ENCODE measurements around the gene USF3.
"Not testable (repeated sequence)": the region's sequence is repeated elsewhere in the genome, so short reads cannot be mapped to it uniquely, and the experiment has no call there.

USF3 gene

GRCh38 chr3:113654851-113655250 lies 41.6 kb downstream of the USF3 start:
- no peak for DNase-seq (ENCODE audit: low read depth in 4 of 4, low spot score in 1 of 4)

GRCh38 chr3:113654310-113654709 lies 42.1 kb downstream of the USF3 start:
- no peak for DNase-seq (ENCODE audit: low read depth in 4 of 4, low spot score in 1 of 4)

GRCh38 chr3:113649174-113649845 lies 47.1 kb downstream of the USF3 start:
- DNase-seq (ENCODE audit: low read depth in 4 of 4, low spot score in 1 of 4): no peak

GRCh38 chr3:113648524-113648923 lies 47.9 kb downstream of the USF3 start:
- no peak for DNase-seq (ENCODE audit: low read depth in 4 of 4, low spot score in 1 of 4)

GRCh38 chr3:113643583-113643982 lies 52.9 kb downstream of the USF3 start:
- DNase-seq (ENCODE audit: low read depth in 4 of 4, low spot score in 1 of 4): no peak

- no peak for DNase-seq (ENCODE audit: low read depth in 4 of 4, low spot score in 1 of 4)
Measured at GRCh38 chr3:113638910-113639309, 57.5 kb downstream of the USF3 start.

GRCh38 chr3:113637756-113638155 lies 58.7 kb downstream of the USF3 start:
- DNase-seq (ENCODE audit: low read depth in 4 of 4, low spot score in 1 of 4): no peak

- not testable (repeated sequence) for DNase-seq (ENCODE audit: low read depth in 4 of 4, low spot score in 1 of 4)
Measured at GRCh38 chr3:113636034-113636433, 60.4 kb downstream of the USF3 start.

GRCh38 chr3:113634782-113635474 lies 61.5 kb downstream of the USF3 start:
- DNase-seq (ENCODE audit: low read depth in 4 of 4, low spot score in 1 of 4): no peak

- no peak for DNase-seq (ENCODE audit: low read depth in 4 of 4, low spot score in 1 of 4)
Measured at GRCh38 chr3:113631573-113631972, 64.9 kb downstream of the USF3 start.

- DNase-seq (ENCODE audit: low read depth in 4 of 4, low spot score in 1 of 4): no peak
Measured at GRCh38 chr3:113630956-113631542, 65.4 kb downstream of the USF3 start.

- DNase-seq (ENCODE audit: low read depth in 4 of 4, low spot score in 1 of 4): no peak
Measured at GRCh38 chr3:113629584-113630421, 66.6 kb downstream of the USF3 start.

GRCh38 chr3:113628788-113629187 lies 67.7 kb downstream of the USF3 start:
- DNase-seq (ENCODE audit: low read depth in 4 of 4, low spot score in 1 of 4): no peak

GRCh38 chr3:113628316-113628715 lies 68.1 kb downstream of the USF3 start:
- DNase-seq (ENCODE audit: low read depth in 4 of 4, low spot score in 1 of 4): no peak

GRCh38 chr3:113626503-113627371 lies 69.7 kb downstream of the USF3 start:
- no peak for DNase-seq (ENCODE audit: low read depth in 4 of 4, low spot score in 1 of 4)

GRCh38 chr3:113625834-113626233 lies 70.6 kb downstream of the USF3 start:
- DNase-seq (ENCODE audit: low read depth in 4 of 4, low spot score in 1 of 4): no peak

GRCh38 chr3:113623811-113624210 lies 72.6 kb downstream of the USF3 start:
- DNase-seq (ENCODE audit: low read depth in 4 of 4, low spot score in 1 of 4): no peak

- no peak for DNase-seq (ENCODE audit: low read depth in 4 of 4, low spot score in 1 of 4)
Measured at GRCh38 chr3:113623324-113623723, 73.1 kb downstream of the USF3 start.

GRCh38 chr3:113620091-113620490 lies 76.4 kb downstream of the USF3 start:
- no peak for DNase-seq (ENCODE audit: low read depth in 4 of 4, low spot score in 1 of 4)

- no peak for DNase-seq (ENCODE audit: low read depth in 4 of 4, low spot score in 1 of 4)
Measured at GRCh38 chr3:113617726-113618125, 78.7 kb downstream of the USF3 start.

GRCh38 chr3:113615976-113616375 lies 80.5 kb downstream of the USF3 start:
- no peak for DNase-seq (ENCODE audit: low read depth in 4 of 4, low spot score in 1 of 4)
